ENCODE results near the gene TK1.
"Not testable (repeated sequence)": the region's sequence is repeated elsewhere in the genome, so short reads cannot be mapped to it uniquely, and the experiment has no call there.

The TK1 gene

DNA sequence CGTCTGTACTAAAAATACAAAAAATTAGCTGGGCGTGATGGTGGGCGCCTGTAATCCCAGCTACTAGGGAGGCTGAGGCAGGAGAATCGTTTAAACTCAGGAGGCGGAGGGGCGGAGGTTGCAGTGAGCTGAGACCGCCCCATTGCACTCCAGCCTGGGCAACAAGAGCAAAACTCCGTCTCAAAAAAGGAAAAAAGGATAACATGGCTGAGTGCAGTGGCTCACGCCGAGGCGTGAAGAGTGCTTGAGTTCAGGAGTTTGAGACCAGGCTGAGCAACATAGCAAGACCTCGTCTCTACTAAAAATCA, 47.0 kb downstream of the TK1 start:
- not testable (repeated sequence) for H3K27me3 ChIP-seq (replicated peaks in 2 of 5; ENCODE audit: control insufficient read depth in 4 of 5, insufficient read depth in 5 of 5, low read length in 4 of 5); H3K9me3 ChIP-seq (ENCODE audit: control extremely low read depth in 1 of 5, control insufficient read depth in 4 of 5, insufficient read depth in 2 of 5, low read depth in 1 of 5, low read length in 4 of 5); DNase-seq
- Histone ChIP-seq H3K4me1 (ENCODE audit: control extremely low read depth in 1 of 4, control insufficient read depth in 4 of 4, insufficient read depth in 4 of 4, low read length in 3 of 4) (peaks cover 6 to 71% (median 67%) of the 10 kb centered on the region in 4 experiments), H3K27ac (ENCODE audit: insufficient read depth in 1 of 2, low read depth in 1 of 2, low read length in 2 of 2, poor library complexity in 1 of 2, severe bottlenecking in 2 of 2) (peak overlapping the region in 1 of 2 experiments; percentile 34), H3K4me3 (ENCODE audit: control insufficient read depth in 1 of 7, extremely low read depth in 1 of 7, insufficient read depth in 4 of 7, low read depth in 2 of 7, low read length in 6 of 7) (peak overlapping the region in 1 of 7 experiments; percentile 28), H3K36me3 (ENCODE audit: control insufficient read depth in 4 of 4, insufficient read depth in 4 of 4, low read length in 3 of 4) (peaks cover 6 to 56% (median 37%) of the 10 kb centered on the region in 4 experiments)
- WGBS (ENCODE audit: insufficient coverage), result 88% methylated on average over 12 of the region's 12 CpGs
- ChIA-PET POLR2A (interaction anchor here (0.8 to 1.1 kb wide), 3 partner anchors 10 to 37 kb away, joined by 3 to 6 read pairs (median 6); partner anchors contain the start of gene TMC8), CTCF (interaction anchor here (1.0 to 10.4 kb wide), 5 partner anchors 9 to 55 kb away, joined by 3 to 122 read pairs (median 4); partner anchors contain the start of gene TMC8)

DNA sequence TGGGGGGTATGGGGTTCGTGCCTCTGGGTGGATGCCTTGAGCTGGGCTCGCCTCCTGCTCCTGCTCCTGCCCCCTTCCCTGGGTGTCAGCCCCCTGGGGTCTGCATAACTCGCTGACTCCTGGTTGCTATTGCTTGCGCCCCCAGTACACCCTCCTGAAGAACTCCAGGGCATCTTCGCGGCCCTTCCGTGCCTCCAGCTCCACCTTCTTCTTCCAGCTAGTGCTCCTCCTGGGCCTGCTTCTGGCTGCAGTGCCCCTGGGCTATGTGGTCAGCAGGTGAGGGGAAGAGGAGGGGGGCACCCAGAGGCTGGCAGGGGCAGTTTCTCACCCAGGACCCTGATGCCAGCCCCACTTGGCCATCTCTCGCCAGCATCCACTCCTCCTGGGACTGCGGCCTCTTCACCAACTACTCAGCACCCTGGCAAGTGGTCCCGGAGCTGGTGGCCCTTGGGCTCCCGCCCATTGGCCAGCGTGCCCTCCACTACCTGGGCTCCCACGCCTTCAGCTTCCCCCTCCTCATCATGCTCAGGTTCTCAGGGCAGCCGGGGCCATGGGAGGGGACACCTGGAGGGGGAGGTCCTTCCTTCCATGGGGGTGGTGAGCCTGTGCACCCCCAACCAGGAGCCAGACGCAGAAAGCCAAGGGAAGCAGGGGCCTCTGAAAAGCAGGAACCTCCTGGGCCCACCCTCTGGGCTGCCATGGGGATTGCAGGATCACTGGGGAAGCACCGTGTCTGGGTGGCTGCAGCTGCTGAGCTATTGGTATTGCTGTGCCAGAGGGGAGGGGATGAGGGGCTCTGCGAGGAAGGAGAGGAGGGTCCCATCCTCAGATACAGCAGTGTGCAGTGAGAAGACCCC, 48.4 kb downstream of the TK1 start:
- H3K27me3 ChIP-seq (replicated peaks in 2 of 5; ENCODE audit: control insufficient read depth in 4 of 5, insufficient read depth in 5 of 5, low read length in 4 of 5), result no peaks in the 10 kb centered on the region
- H3K4me1 ChIP-seq (ENCODE audit: control extremely low read depth in 1 of 4, control insufficient read depth in 4 of 4, insufficient read depth in 4 of 4, low read length in 3 of 4), result peaks cover 6 to 71% (median 64%) of the 10 kb centered on the region in 4 experiments
- DNase-seq, result no peak
- ChIA-PET POLR2A (interaction anchor here (1.0 kb wide), 1 partner anchor 115 kb away, joined by 3 read pairs; no protein-coding TSS in a partner anchor), CTCF (interaction anchor here (0.8 to 10.4 kb wide), 8 partner anchors 10 to 103 kb away, joined by 3 to 122 read pairs (median 28); partner anchors contain the start of gene TMC6)
- H3K9me3 ChIP-seq (ENCODE audit: control extremely low read depth in 1 of 5, control insufficient read depth in 4 of 5, insufficient read depth in 2 of 5, low read depth in 1 of 5, low read length in 4 of 5), result no peaks in the 10 kb centered on the region
- WGBS (ENCODE audit: insufficient coverage), result 88% methylated on average over 7 of the region's 17 CpGs
- no peak overlapping the region for H3K4me3 ChIP-seq (ENCODE audit: control insufficient read depth in 1 of 7, extremely low read depth in 1 of 7, insufficient read depth in 4 of 7, low read depth in 2 of 7, low read length in 6 of 7)
- H3K27ac ChIP-seq (ENCODE audit: insufficient read depth in 1 of 2, low read depth in 1 of 2, low read length in 2 of 2, poor library complexity in 1 of 2, severe bottlenecking in 2 of 2), result no peak overlapping the region
- H3K36me3 ChIP-seq (ENCODE audit: control insufficient read depth in 4 of 4, insufficient read depth in 4 of 4, low read length in 3 of 4), result peaks cover 6 to 70% (median 49%) of the 10 kb centered on the region in 4 experiments

DNA sequence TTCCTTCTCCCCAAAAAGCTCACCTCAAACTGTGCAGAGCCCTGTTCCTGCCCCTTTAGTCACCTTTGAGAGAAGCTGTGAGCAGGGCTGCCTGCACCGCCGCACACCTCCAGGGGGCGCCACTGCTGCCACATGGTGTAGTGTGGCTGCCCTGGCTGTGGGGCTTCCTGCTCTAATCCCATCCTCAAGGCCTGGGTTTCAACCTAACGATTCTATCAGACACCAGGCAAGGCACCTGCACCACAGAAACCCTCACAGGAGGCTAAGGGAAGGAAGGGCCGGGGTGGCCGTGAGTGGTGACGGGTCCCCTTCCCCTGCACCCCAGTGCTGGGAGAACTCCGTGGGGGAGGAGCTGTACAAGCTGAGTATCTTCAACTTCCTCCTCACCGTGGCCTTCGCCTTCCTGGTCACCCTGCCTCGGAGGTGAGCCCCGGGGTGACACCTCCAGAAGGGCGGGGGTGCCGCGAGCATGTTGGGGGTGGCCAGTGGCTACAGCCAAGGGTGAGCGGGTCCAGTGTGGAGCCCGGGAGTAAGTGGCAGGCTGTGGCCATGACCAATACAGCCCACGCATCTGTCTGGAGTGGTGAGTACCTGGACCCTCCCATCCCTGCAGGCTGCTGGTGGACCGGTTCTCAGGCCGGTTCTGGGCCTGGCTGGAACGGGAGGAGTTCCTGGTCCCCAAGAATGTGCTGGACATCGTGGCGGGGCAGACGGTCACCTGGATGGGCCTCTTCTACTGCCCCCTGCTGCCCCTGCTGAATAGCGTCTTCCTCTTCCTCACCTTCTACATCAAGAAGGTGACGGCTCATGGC, 49.3 kb downstream of the TK1 start:
- peak overlapping the region in 1 of 2 experiments; percentile 40 for H3K27ac ChIP-seq (ENCODE audit: insufficient read depth in 1 of 2, low read depth in 1 of 2, low read length in 2 of 2, poor library complexity in 1 of 2, severe bottlenecking in 2 of 2)
- peaks cover 6 to 77% (median 70%) of the 10 kb centered on the region in 4 experiments for H3K4me1 ChIP-seq (ENCODE audit: control extremely low read depth in 1 of 4, control insufficient read depth in 4 of 4, insufficient read depth in 4 of 4, low read length in 3 of 4)
- no peaks in the 10 kb centered on the region for H3K27me3 ChIP-seq (replicated peaks in 2 of 5; ENCODE audit: control insufficient read depth in 4 of 5, insufficient read depth in 5 of 5, low read length in 4 of 5)
- H3K36me3 ChIP-seq (ENCODE audit: control insufficient read depth in 4 of 4, insufficient read depth in 4 of 4, low read length in 3 of 4), result peaks cover 6 to 77% (median 54%) of the 10 kb centered on the region in 4 experiments
- CTCF ChIA-PET, result interaction anchor here (0.8 to 10.4 kb wide), 9 partner anchors 11 to 103 kb away, joined by 3 to 122 read pairs (median 5); partner anchors contain the start of gene TMC6
- peak in 2 of 3 donors; percentile 66 to 76 for DNase-seq
- POLR2A ChIA-PET, result interaction anchor here (1.0 kb wide), 1 partner anchor 116 kb away, joined by 3 read pairs; no protein-coding TSS in a partner anchor
- H3K4me3 ChIP-seq (ENCODE audit: control insufficient read depth in 1 of 7, extremely low read depth in 1 of 7, insufficient read depth in 4 of 7, low read depth in 2 of 7, low read length in 6 of 7), result no peak overlapping the region
- no peaks in the 10 kb centered on the region for H3K9me3 ChIP-seq (ENCODE audit: control extremely low read depth in 1 of 5, control insufficient read depth in 4 of 5, insufficient read depth in 2 of 5, low read depth in 1 of 5, low read length in 4 of 5)
- WGBS (ENCODE audit: insufficient coverage), result 61% methylated on average over 16 of the region's 26 CpGs

DNA sequence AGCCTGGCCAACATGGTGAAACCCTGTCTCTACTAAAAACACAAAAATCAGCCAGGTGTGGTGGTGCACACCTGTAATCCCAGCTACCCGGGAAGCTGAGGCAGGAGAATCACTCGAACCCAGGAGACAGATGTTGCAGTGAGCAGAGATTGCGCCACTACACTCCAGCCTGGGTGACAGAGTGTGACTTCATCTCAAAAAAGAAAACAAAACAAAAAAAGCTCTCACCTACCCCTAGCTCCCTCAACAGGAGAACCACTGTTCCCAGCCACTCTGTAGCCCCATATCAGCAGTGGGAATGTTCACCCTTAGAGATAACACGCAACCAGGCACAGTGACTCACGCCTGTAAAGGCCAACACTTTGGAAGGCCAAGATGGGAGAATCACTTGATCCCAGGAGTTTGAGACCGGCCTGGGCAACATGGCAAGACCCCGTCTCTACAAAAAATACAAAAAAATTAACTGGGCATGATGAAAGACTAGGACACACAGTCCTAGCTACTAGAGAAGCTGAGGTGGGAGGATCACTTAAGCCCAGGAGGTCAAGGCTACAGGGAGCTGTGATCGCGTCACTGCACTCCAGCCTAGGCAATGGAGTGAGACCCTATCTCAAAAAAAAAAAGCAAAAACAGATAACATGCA, 50.9 kb downstream of the TK1 start:
- Histone ChIP-seq H3K27ac (ENCODE audit: insufficient read depth in 1 of 2, low read depth in 1 of 2, low read length in 2 of 2, poor library complexity in 1 of 2, severe bottlenecking in 2 of 2) (no peak overlapping the region), H3K36me3 (ENCODE audit: control insufficient read depth in 4 of 4, insufficient read depth in 4 of 4, low read length in 3 of 4) (peaks cover 6 to 63% (median 44%) of the 10 kb centered on the region in 4 experiments), H3K9me3 (ENCODE audit: control extremely low read depth in 1 of 5, control insufficient read depth in 4 of 5, insufficient read depth in 2 of 5, low read depth in 1 of 5, low read length in 4 of 5) (no peaks in the 10 kb centered on the region), H3K4me1 (ENCODE audit: control extremely low read depth in 1 of 4, control insufficient read depth in 4 of 4, insufficient read depth in 4 of 4, low read length in 3 of 4) (peaks cover 3 to 78% (median 72%) of the 10 kb centered on the region in 4 experiments), H3K4me3 (ENCODE audit: control insufficient read depth in 1 of 7, extremely low read depth in 1 of 7, insufficient read depth in 4 of 7, low read depth in 2 of 7, low read length in 6 of 7) (no peak overlapping the region), H3K27me3 (replicated peaks in 2 of 5; ENCODE audit: control insufficient read depth in 4 of 5, insufficient read depth in 5 of 5, low read length in 4 of 5) (no peaks in the 10 kb centered on the region)
- DNase-seq, result no peak
- ChIA-PET POLR2A (no interaction called here), CTCF (interaction anchor here (0.9 to 10.4 kb wide), 11 partner anchors 8 to 49 kb away, joined by 3 to 122 read pairs (median 4); partner anchors contain the start of gene TMC6)
- 96% methylated on average over 8 of the region's 9 CpGs for WGBS (ENCODE audit: insufficient coverage)

DNA sequence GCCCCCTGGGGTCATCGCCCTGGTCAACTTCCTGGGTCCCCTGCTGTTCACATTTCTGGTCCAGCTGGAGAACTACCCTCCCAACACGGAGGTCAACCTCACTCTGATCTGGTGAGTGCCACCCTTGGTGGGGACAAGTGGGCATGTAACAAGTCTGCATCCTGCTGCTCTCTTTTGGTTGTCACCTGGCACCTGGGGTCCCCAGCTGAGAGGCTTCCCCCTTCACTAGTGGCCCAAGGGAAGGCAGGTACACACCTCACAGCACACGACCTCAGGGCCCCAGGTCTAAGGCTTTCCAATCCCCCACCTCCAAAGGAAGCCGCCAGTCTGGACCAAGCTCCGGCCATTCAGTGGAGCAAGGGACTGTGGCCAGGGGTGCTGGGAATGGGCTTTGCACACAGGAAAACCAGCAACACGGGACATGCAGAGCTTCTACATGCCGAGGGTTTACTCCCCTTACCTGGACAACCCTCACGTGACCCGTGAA, 51.9 kb downstream of the TK1 start:
- no peaks in the 10 kb centered on the region for H3K9me3 ChIP-seq (ENCODE audit: control extremely low read depth in 1 of 5, control insufficient read depth in 4 of 5, insufficient read depth in 2 of 5, low read depth in 1 of 5, low read length in 4 of 5)
- no peaks in the 10 kb centered on the region for H3K27me3 ChIP-seq (replicated peaks in 2 of 5; ENCODE audit: control insufficient read depth in 4 of 5, insufficient read depth in 5 of 5, low read length in 4 of 5)
- WGBS (ENCODE audit: insufficient coverage), result 91% methylated on average over 8 of the region's 9 CpGs
- H3K4me3 ChIP-seq (ENCODE audit: control insufficient read depth in 1 of 7, extremely low read depth in 1 of 7, insufficient read depth in 4 of 7, low read depth in 2 of 7, low read length in 6 of 7), result no peak overlapping the region
- no peak for DNase-seq
- H3K4me1 ChIP-seq (ENCODE audit: control extremely low read depth in 1 of 4, control insufficient read depth in 4 of 4, insufficient read depth in 4 of 4, low read length in 3 of 4), result peaks cover 3 to 81% (median 74%) of the 10 kb centered on the region in 4 experiments
- H3K36me3 ChIP-seq (ENCODE audit: control insufficient read depth in 4 of 4, insufficient read depth in 4 of 4, low read length in 3 of 4), result peaks cover 6 to 61% (median 44%) of the 10 kb centered on the region in 4 experiments
- CTCF ChIA-PET, result interaction anchor here (0.7 to 10.4 kb wide), 11 partner anchors 8 to 98 kb away, joined by 3 to 122 read pairs (median 4); partner anchors contain the start of gene TMC6
- POLR2A ChIA-PET, result no interaction called here
- no peak overlapping the region for H3K27ac ChIP-seq (ENCODE audit: insufficient read depth in 1 of 2, low read depth in 1 of 2, low read length in 2 of 2, poor library complexity in 1 of 2, severe bottlenecking in 2 of 2)
